DMS114 treated with DMSO at 0.1 percent for 48 hours (cell line): ENCODE measurements around the gene DOCK1.

Source experiments
- DNase-seq: peaks from one replicate; lab custom pipeline; 2025; ENCODE audit not compliant: unreplicated experiment; lab: John Stamatoyannopoulos, UW

The DOCK1 gene

DNA sequence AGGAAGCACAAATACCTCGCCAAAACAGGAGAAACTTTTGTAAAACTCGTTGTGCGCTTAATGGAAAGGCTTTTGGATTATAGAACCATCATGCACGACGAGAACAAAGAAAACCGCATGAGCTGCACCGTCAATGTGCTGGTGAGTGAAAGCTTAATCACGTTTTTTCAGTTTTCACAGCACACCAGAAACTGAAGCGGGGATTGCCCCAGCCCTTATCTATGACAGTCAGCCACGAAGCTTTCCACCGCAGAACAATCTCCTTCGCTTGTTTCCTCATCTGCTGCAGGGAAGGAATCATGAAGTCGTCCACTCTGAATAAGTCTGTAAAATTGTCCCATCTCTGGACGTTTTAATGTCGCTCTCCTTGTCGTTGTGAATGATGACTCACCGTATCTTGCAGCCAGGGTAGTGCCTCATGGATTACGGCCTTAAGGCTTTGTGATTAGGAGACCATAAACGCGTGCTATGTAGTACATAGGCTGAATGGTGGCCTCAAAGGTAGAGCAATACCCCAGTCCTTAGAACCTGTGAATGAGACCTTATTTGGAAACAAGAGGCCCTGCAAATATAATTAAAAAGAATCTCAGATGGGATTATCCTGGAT is 468.9 kb downstream of the DOCK1 start:
- no peak for DNase-seq

DNA sequence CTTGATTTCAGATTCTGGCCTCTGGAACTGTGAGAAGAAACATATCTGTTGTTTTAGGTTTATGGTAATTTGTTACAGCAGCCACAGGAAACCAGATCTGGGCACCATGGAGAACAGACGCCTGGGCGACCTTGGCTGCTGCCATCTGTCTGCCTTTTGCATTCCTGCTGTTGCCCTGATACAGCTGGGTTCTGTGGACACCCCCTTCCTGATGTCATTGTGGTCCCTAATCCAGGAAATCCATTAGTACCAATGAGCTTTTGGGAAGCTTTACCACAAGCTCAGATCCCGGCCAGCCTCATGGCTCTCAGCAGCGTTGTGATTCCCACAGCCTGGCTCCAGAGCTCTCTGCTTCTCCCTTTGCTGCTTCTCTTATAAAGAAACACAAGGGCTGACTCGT is 469.7 kb downstream of the DOCK1 start:
- no peak for DNase-seq

DNA sequence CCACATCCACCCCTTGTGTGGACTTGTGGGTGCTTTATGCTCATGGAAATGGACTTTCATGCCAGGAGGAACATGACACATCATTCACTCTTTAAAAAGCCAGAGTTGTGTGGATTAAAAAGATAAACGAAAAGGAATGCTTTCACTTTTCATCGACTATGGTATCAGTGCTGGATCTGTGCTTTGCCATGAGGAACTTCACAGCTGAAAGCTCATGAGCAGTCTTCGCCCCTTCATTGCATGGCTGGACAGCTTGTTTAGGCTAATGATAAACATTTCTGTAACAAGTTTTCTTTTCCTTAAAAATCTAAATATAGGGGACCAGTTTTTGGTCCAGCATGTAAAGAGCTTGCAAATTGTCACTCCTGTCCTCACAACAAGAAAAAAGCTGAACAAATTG is 470.2 kb downstream of the DOCK1 start:
- no peak for DNase-seq

- no peak for DNase-seq
Measured at GRCh38 chr10:127376071-127376470, 470.8 kb downstream of the DOCK1 start.

DNA sequence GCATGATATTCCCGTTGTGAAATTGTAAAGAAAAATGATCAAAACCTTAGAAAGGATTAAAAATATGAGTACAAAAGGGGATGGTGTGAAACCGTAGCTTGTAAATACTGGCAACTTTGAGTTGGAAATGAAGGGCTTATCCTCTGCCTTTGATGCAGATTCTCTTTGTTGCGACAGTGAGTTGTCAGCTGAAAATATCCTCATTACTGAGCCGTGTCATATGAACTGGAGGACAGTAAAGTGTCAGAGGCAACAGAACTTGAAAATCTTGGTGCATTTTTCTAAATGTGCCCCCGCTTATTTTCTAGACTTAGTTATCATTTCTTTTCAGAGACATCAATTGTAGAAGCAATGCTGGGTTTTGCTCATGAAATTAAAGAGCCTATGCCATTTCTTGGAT is 473.4 kb downstream of the DOCK1 start:
- DNase-seq, result no peak

DNA sequence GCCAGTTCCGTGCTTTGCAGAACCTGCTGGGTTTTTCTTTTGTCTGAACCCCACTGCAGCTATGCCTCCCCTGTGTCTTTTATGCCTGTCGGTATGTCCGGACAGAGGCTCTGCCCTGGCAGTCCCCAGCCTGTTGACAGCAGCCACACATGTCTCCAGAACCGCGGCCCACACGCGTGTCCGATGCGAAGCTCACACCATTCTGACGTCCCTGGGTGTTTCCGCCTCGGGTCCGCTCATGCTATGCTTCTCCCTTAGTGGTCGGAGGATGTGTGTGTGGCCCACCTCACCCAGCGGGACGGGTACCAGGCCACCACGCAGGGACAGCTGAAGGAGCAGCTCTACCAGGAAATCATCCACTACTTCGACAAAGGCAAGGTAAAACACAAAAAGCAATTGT is 479.3 kb downstream of the DOCK1 start:
- DNase-seq, result no peak

- DNase-seq, result no peak
Measured at GRCh38 chr10:127385066-127385465, 479.8 kb downstream of the DOCK1 start.

GRCh38 chr10:127386606-127387327 is 481.5 kb downstream of the DOCK1 start:
- DNase-seq, result no peak

- no peak for DNase-seq
Measured at GRCh38 chr10:127391875-127392274, 486.6 kb downstream of the DOCK1 start.

DNA sequence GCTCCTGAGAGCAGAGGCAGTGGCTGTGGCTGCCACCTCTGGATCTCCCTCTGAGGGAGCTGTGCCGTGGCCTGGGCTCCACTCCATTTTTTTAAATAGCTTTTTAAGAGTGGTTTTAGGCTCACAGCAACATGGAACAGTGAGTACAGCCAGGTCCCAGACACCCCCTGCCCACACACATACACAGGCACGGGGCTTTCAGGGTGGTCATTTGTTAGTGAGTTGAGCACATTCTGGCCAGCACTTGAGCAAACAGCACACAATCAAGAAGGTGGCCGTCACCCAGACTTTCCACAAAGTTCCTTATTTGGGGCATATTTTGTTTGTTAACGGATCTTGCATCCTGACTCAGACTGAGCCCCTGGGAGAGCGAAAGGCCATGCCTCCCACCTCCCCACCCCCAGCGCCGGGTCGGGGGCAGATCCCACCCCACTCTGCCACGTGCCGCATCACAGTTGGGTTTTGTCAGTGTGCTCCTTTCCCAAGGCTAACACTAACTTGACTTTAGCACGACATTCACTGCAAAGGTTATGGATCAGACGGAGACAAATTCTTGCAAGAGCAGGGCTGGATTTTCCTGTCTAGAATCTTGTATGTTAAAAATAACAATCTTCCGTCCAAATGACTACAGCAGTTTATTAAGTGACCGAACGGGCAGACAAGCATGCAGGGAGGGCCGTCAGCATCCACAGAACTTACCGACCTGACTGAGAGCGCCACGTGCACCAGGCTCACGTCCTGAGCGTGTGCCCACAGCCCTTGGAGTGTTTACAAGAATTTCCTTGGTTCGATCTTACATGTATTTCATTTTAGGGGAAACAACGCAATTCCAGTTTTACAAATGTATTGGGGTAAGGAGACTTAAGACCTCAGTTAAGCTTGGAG is 487.4 kb downstream of the DOCK1 start:
- DNase-seq, result no peak

- no peak for DNase-seq
Measured at GRCh38 chr10:127398140-127398970, 493.1 kb downstream of the DOCK1 start.

GRCh38 chr10:127398971-127399365 is 493.7 kb downstream of the DOCK1 start:
- DNase-seq, result no peak

DNA sequence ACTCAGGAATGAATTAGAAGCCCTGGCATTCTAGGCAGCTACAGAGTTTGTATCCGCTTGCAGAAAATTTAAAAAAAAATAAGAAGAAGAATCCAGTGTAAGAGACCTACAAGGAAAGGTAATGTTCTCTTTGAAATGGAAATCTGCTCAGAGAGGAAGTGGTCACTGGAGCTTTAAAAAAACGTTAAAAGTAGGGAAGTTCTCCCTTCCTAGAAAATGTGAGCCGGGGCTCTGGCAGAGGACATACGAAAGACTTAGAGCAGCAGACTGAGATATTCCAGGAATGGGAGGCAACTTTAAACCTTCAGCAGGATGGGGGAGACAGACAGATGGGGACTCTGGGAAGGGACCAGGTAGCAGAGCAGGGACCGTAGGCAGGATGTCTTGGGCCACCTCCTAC is 494.4 kb downstream of the DOCK1 start:
- DNase-seq, result no peak

- no peak for DNase-seq
Measured at GRCh38 chr10:127400216-127400615, 495.0 kb downstream of the DOCK1 start.

DNA sequence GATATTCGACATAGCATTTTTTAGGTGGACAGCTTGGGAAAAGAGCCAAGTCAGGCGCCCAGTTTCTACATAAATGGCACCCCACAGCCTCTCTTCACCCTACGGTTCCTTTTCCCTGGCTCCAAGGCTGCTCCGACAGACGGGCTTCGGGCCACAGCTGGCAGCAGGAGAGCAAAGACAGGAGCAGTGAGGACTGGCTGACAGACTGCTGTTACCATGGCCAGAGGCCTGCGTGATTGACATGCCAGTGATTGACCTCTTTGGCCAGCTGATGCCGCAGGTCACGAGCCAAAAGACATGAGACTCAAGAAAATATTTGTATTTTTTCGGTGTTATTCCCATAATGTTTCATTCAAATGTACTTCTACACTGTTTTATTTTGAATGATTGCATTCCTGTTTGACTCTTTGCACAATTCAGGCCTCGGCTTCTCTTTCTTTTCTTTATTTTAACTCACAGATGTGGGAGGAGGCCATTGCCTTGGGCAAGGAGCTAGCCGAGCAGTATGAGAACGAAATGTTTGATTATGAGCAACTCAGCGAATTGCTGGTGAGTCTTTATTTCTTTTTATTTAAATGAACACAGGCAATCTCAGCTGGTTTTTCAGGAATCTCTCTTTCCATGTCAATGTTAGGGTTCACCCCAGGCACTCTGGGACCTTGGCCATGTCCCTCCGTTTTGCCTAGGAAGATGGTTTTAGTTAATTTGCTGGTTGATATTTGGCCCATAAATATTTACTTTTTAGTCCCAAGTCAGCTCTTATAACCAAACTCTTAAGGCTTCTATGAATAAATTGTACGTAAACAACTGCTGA is 497.6 kb downstream of the DOCK1 start:
- DNase-seq, result no peak

DNA sequence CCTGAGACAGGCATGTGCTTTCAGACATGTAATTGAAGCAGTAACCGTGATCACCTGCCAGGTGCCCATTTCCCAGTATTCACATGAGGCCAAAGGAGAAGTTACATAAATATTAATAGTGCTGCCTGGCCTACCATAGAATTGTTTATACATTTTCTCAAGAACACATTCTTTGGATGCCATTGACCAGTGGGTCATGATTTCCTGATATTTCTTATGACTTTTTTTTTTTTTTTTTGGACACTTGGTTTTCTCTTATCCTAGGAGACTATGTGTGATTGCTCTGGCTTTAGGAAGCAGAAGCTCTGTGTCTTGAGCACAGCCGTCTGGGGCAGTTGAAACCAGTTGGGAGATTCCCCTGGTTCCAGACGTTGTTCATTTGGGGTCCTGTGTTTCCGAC is 500.0 kb downstream of the DOCK1 start:
- DNase-seq, result no peak

DNA sequence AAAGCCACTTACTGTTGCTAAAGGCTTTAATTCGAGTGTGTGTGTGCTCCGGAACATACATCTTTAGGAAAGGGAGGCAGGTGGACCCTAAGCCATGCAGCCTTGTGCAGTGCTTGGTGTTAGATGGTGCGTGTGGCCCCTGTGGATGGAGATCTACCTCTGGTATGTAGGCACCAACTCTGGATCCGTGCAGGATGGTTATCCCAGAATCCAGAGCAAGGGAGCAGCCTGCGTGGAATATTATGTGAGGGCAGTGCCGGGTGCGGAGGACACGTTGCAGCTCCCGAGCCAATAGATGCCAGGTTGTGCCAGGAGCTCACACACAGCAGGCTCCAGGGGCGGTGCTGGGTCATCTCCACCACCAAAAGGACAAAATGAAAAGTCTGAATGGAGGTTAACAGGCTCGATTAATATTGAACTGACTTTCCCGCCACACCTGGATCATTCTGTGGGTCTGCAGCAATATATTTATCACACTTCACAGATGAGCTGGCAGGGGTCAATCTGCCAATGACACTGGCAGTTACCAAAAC is 500.9 kb downstream of the DOCK1 start:
- DNase-seq, result no peak

- DNase-seq, result no peak
Measured at GRCh38 chr10:127407551-127407950, 502.3 kb downstream of the DOCK1 start.

DNA sequence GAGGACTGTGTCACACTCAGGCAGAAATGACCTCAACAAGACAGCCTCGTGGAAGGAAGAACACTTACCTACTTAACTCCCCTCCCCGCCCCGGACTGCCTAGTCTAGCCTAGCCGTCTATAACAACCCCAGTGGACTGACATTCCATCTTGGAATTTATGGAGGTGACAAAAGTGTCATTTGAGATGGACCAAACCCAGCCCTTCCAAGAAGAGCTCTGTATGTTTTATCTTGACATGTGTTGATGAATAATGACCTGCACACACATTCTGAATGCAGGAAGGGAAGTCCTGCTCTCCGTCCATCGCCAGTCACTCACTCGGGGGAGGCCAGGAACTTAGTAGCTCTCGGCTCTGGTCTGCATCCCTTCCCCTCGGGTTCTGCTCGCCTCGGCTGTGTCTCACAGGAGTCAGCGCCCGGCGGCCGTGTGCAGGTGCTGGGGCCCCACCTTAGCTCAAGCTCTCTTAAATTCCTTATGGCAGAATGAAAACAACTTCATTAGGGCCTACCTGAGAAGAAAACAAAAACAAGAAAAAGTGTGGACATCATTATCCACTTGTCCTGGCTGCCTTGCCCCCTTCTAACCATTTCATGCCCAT is 503.0 kb downstream of the DOCK1 start:
- no peak for DNase-seq

GRCh38 chr10:127408733-127409132 is 503.5 kb downstream of the DOCK1 start:
- DNase-seq, result no peak
